Esophagus squamous epithelium (tissue), 5 donors: Measurements from ENCODE around the gene EMX2. TPM values are rescaled to one million over a fixed set of nuclear protein-coding genes. Genes with fewer than 3 reads are reported as not detected.
"Not testable (repeated sequence)": the region's sequence is repeated elsewhere in the genome, so short reads cannot be mapped to it uniquely, and the experiment has no call there.

ENCODE experiments used
- DNase-seq: peaks from one replicate; lab custom pipeline; 2025; lab: John Stamatoyannopoulos, UW
- H3K27ac ChIP-seq, 4 donors: fragments of 200-600 bp; sonication (generic); one replicate each; pipeline ENCODE4 v1.5.1; 2016 to 2019; ENCODE audit warnings: mild to moderate bottlenecking in 1 of 4
- H3K27me3 ChIP-seq, 4 donors: fragments of 200-600 bp; sonication (generic); 1 replicate in 3 of 4; 2 replicates in 1 of 4; pipeline versions ENCODE4 v1.5.1 to v1.6.0; 2017 to 2021; ENCODE audit warnings: antibody characterized with exemption in 1 of 4
- H3K36me3 ChIP-seq, 3 donors: fragments of 200-600 bp; sonication (generic); one replicate each; pipeline ENCODE4 v1.5.1; 2016 to 2019
- H3K4me1 ChIP-seq, 3 donors: fragments of 200-600 bp; sonication (generic); one replicate each; pipeline ENCODE4 v1.5.1; 2017 to 2019
- H3K4me3 ChIP-seq, 4 donors: fragments of 200-600 bp; sonication (generic); 1 replicate in 3 of 4; 2 replicates in 1 of 4; pipeline ENCODE4 v1.5.1; 2016 to 2019; ENCODE audit warnings: mild to moderate bottlenecking in 2 of 4, moderate library complexity in 1 of 4
- H3K9me3 ChIP-seq, 3 donors: fragments of 200-600 bp; sonication (generic); one replicate each; pipeline ENCODE4 v1.5.1; 2016 to 2019
- POLR2A ChIP-seq, 4 donors: fragments of 450-650 bp; IDR thresholded peaks; one replicate each; pipeline ENCODE4 v1.6.1; 2017; ENCODE audit warnings: antibody characterized with exemption in 4 of 4, mild to moderate bottlenecking in 4 of 4, moderate library complexity in 3 of 4
- WGBS, 2 donors: methylation state at CpG; one replicate each; pipeline ENCODE4 v1.1.5; 2018; 5-methylcytosine and 5-hydroxymethylcytosine counted together
- intact Hi-C: fragments of 100-400 bp; cut with DNase I; formaldehyde crosslinking; loops from one replicate; pipeline ENCODE4 v1.15.0; 2022
- total RNA-seq, 4 donors: library from RNA; depleted of rRNA; stranded (reverse); fragments of >200 nt; gene quantifications; one replicate each; pipeline ENCODE4 v1.1.0, GENCODE V29; 2016
- TF ChIP-seq, protein P1 (sequence below), 6 experiments: fragments of 450-650 bp in 4 of 6; fragments of 200-600 bp in 2 of 6; sonication (generic) in 2 of 6; IDR thresholded peaks; one replicate each; pipeline ENCODE4 v1.5.1; 2016 to 2019; ENCODE audit warnings: antibody characterized with exemption in 6 of 6, mild to moderate bottlenecking in 4 of 6, moderate library complexity in 4 of 6
- donor health status: DM: yes; HTN: yes; CAD: no.

Gene EMX2
- total RNA-seq, 4 donors from 2014 or later = 0.19 TPM; not detected in 3

DNA sequence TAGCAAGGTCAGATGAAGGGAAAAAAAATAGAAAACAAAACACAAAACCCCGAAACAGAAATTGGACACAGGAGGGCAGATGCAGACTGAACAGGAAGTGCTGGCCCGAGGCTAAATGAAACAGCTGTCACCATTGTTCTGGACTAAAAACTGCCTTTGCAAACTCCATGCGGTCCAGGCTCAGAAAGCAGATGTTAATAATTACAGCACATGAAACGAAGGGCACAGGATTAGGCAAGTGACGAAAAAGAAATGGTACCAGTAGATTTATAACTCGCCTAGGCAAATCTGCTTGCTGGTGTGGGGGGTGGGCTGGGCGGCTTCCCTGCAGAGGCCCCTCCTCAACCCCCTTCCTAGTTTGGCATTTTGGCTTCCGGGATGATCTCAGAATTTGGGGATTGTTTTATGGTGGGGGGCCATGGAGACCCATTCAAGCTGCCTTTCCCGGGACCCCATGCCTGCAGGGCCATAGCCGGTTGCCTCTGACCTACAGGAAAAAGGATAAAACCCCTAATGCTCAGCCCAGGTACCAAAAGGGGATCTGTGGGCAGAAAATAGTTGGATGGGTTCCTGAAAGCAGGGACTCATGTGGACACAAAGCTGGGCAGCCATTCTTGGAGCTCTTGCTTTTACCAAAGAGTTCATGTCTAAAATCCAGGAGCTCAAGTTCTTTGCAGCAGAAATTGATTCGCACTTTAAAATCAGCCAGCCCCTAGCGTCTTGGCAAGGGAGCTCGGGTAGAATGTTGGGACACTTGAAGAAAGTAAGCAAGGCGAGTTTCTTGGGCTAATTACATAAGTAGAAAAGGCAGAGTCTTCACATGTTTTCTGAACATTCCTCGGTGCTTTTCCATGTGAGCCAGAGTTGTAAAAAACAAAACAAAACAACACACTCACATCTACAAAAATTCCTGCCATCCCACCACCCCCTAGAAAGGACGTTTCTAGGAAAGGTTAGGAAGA lies 39.0 kb upstream of the EMX2 start:
- TF ChIP-seq POLR2A (IDR thresholded peaks at IDR 0.05) = no peak
- TF ChIP-seq, protein P1, sequence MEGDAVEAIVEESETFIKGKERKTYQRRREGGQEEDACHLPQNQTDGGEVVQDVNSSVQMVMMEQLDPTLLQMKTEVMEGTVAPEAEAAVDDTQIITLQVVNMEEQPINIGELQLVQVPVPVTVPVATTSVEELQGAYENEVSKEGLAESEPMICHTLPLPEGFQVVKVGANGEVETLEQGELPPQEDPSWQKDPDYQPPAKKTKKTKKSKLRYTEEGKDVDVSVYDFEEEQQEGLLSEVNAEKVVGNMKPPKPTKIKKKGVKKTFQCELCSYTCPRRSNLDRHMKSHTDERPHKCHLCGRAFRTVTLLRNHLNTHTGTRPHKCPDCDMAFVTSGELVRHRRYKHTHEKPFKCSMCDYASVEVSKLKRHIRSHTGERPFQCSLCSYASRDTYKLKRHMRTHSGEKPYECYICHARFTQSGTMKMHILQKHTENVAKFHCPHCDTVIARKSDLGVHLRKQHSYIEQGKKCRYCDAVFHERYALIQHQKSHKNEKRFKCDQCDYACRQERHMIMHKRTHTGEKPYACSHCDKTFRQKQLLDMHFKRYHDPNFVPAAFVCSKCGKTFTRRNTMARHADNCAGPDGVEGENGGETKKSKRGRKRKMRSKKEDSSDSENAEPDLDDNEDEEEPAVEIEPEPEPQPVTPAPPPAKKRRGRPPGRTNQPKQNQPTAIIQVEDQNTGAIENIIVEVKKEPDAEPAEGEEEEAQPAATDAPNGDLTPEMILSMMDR (IDR thresholded peaks at IDR 0.05) = no peak
- DNase-seq = no peak
- Histone ChIP-seq H3K27me3 (peaks cover 0 to 52% (median 2%) of the 10 kb centered on the region in 4 donors), H3K36me3 (no peaks in the 10 kb centered on the region), H3K9me3 (no peaks in the 10 kb centered on the region), H3K4me1 (no peaks in the 10 kb centered on the region), H3K27ac (no peak overlapping the region), H3K4me3 (no peak overlapping the region)
- 39 to 45% methylated on average over 14 to 16 of the region's 16 CpGs for WGBS, 2 donors
- intact Hi-C loops = no loop called here

DNA sequence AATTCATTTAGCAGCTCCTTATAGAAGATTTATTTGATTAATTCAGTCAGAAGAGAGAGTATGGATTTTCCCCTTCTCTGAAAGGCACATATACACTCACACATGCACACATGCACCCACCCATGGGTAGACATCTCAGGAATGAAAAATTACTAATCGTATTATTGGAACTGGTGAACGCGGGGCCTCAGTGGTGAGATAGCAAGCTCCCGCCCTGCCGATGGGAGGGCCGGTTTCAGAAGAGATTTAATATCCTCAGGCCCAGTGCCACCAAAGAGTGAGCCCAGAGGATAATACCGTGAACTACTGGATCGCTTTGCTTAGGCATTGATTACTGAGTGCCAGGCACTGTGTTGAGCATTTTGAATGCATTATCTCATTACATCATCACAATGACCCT lies 38.0 kb upstream of the EMX2 start:
- H3K9me3 ChIP-seq = no peaks in the 10 kb centered on the region
- H3K27ac ChIP-seq = no peak overlapping the region
- TF ChIP-seq, protein P1 (IDR thresholded peaks at IDR 0.05) = no peak
- TF ChIP-seq POLR2A (IDR thresholded peaks at IDR 0.05) = no peak
- no peaks in the 10 kb centered on the region for H3K4me1 ChIP-seq
- H3K4me3 ChIP-seq = no peak overlapping the region
- intact Hi-C loops = no loop called here
- no peak for DNase-seq
- H3K36me3 ChIP-seq = no peaks in the 10 kb centered on the region
- peaks cover 0 to 56% (median 2%) of the 10 kb centered on the region in 4 donors for H3K27me3 ChIP-seq
- WGBS, 2 donors = 89 to 90% methylated on average over 8 of the region's 8 CpGs

DNA sequence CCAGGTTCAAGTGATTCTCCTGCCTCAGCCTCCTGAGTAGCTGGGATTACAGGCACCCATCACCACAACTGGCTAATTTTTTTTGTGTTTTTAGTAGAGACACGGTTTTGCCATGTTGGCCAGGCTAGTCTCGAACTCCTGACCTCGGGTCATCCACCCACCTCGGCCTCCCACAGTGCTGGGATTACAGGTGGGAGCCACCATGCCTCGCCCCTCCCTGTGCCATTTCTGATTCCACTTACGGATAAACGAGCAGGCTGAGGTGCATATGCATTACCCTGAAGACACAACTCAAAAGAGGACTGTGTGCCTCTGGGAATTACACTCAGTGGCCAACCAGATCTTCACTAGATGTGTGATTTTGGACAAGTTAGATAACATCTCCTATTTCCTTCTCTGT lies 35.5 kb upstream of the EMX2 start:
- H3K27ac ChIP-seq, H3K9me3 ChIP-seq, DNase-seq, intact Hi-C loops, H3K36me3 ChIP-seq, H3K4me1 ChIP-seq, H3K4me3 ChIP-seq: not testable (repeated sequence)
- H3K27me3 ChIP-seq = peaks cover 0 to 54% (median 2%) of the 10 kb centered on the region in 4 donors
- 58 to 59% methylated on average over 4 to 5 of the region's 7 CpGs for WGBS, 2 donors

DNA sequence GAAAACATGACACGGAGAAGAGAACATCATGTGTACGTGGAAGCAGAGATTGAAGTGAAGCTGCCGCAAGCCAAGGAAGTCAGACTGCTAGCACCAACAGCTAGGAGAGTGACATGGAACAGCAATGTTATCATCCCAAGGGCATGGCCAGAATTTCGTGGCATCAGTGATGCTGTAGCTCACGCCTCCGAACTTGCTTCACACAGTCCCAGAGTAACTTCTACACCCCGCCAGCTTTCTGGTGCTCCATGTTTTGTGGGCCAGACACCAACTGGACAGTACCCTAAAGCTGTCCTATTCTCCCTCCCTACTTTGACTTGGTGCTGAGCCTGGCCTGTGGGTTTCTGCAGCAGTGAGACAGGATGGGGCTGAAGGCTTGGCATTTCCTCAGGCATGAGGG lies 33.0 kb upstream of the EMX2 start:
- intact Hi-C loops = no loop called here
- no peak overlapping the region for H3K27ac ChIP-seq
- TF ChIP-seq, protein P1 (IDR thresholded peaks at IDR 0.05) = no peak
- no peak for TF ChIP-seq POLR2A (IDR thresholded peaks at IDR 0.05)
- no peak for DNase-seq
- no peaks in the 10 kb centered on the region for H3K9me3 ChIP-seq
- H3K4me3 ChIP-seq = no peak overlapping the region
- H3K36me3 ChIP-seq = no peaks in the 10 kb centered on the region
- H3K27me3 ChIP-seq = peaks cover 0 to 53% (median 2%) of the 10 kb centered on the region in 4 donors
- no peaks in the 10 kb centered on the region for H3K4me1 ChIP-seq
- WGBS, 2 donors = 81 to 86% methylated on average over 7 of the region's 7 CpGs

DNA sequence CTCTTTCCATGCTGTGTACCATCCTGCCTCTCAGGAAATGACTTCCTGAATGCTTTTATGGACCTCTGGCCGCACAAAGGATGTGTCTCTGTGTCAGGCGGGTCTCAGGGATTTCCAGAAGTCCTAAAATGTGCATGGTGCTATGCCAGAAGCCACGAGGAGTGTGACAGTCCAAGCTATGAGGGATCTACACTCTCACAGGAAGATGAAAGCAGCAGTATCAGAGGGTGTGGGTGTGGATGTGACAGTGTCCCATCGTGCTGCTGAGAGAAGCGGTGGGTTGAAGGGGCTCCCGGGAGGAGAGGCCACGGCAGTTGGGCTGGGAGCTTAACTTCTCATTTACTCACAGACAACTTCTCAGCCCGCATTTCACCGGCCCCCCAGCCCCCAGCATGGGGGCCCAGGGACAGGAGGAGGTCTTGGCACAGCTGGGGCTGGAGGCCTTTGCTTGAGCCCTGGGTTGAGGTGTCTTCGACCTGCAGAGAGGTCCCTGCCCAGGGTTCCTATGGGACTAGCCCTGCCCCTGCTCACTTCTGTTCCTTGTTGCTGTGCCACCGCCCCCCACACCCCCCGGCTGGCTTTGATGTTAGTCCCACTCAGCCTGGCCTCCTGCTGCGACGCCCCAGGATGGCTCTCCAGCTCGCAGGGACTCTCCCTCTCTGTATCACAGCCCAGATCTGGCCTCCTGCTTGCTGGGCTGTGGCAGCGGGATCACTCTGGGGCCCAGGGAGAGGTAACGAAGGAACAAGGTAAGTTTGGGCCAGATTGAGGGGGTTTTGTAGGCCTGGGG lies 30.8 kb upstream of the EMX2 start:
- Histone ChIP-seq H3K36me3 (no peaks in the 10 kb centered on the region), H3K9me3 (no peaks in the 10 kb centered on the region), H3K4me1 (no peaks in the 10 kb centered on the region), H3K4me3 (no peak overlapping the region), H3K27me3 (peaks cover 0 to 47% (median 0%) of the 10 kb centered on the region in 4 donors), H3K27ac (no peak overlapping the region)
- no peak for DNase-seq
- intact Hi-C loops = no loop called here
- 36 to 86% methylated on average over 2 to 8 of the region's 17 CpGs for WGBS, 2 donors
- TF ChIP-seq POLR2A (IDR thresholded peaks at IDR 0.05) = no peak
- TF ChIP-seq, protein P1 (IDR thresholded peaks at IDR 0.05) = no peak
